Measurements from ENCODE around the gene CFAP46. TPM values are rescaled to one million over a fixed set of nuclear protein-coding genes. Genes with fewer than 3 reads are reported as not detected.

CFAP46 gene
- total RNA-seq, 1 donor from 2014 or later = 1.3 TPM

- no peak overlapping the region for H3K4me3 Mint-ChIP-seq (ENCODE audit: unreplicated experiment)
- H3K27me3 Mint-ChIP-seq (ENCODE audit: low read depth, unreplicated experiment) = peaks cover 52% of the 10 kb centered on the region
- no peaks in the 10 kb centered on the region for H3K4me1 ChIP-seq (ENCODE audit: insufficient read depth, low read length)
- no peaks in the 10 kb centered on the region for H3K9me3 ChIP-seq (ENCODE audit: insufficient read depth, low read depth, low read length)
- TF ChIP-seq EZH2 (IDR thresholded peaks at IDR 0.05; ENCODE audit: insufficient read depth, low read length) (no peak), CTCF (IDR thresholded peaks at IDR 0.05; ENCODE audit: insufficient read depth, low read depth, low read length) (no peak)
- no peaks in the 10 kb centered on the region for H3K79me2 ChIP-seq (ENCODE audit: insufficient read depth, low read length)
- no peak for FAIRE-seq
- H3K27ac ChIP-seq (ENCODE audit: low read depth, low read length) = no peak overlapping the region
- no peak overlapping the region for H3K27ac Mint-ChIP-seq (ENCODE audit: unreplicated experiment)
- peaks cover 4% of the 10 kb centered on the region for H3K27me3 ChIP-seq (ENCODE audit: insufficient read depth, low read length)
- H4K20me1 ChIP-seq (ENCODE audit: insufficient read depth, low read length) = no peaks in the 10 kb centered on the region
- H3K9me3 Mint-ChIP-seq (ENCODE audit: unreplicated experiment) = no peaks in the 10 kb centered on the region
- H3K36me3 Mint-ChIP-seq (ENCODE audit: low read depth, unreplicated experiment) = no peaks in the 10 kb centered on the region
- H3K36me3 ChIP-seq (ENCODE audit: insufficient read depth, low read length) = no peaks in the 10 kb centered on the region
- no peak overlapping the region for H3K4me3 ChIP-seq (ENCODE audit: insufficient read depth, low read depth, low read length)
- DNase-seq (ENCODE audit: low read depth) = no peak
- H3K4me1 Mint-ChIP-seq (ENCODE audit: low read depth, unreplicated experiment) = no peaks in the 10 kb centered on the region
- H2AFZ ChIP-seq (ENCODE audit: low read depth, low read length) = no peak overlapping the region
- no peak overlapping the region for H3K9ac ChIP-seq (ENCODE audit: low read length)
- H3K4me2 ChIP-seq (ENCODE audit: low read length) = no peak overlapping the region
Observed at GRCh38 chr10:132882069-132882951, 60.1 kb downstream of the CFAP46 start.

DNA sequence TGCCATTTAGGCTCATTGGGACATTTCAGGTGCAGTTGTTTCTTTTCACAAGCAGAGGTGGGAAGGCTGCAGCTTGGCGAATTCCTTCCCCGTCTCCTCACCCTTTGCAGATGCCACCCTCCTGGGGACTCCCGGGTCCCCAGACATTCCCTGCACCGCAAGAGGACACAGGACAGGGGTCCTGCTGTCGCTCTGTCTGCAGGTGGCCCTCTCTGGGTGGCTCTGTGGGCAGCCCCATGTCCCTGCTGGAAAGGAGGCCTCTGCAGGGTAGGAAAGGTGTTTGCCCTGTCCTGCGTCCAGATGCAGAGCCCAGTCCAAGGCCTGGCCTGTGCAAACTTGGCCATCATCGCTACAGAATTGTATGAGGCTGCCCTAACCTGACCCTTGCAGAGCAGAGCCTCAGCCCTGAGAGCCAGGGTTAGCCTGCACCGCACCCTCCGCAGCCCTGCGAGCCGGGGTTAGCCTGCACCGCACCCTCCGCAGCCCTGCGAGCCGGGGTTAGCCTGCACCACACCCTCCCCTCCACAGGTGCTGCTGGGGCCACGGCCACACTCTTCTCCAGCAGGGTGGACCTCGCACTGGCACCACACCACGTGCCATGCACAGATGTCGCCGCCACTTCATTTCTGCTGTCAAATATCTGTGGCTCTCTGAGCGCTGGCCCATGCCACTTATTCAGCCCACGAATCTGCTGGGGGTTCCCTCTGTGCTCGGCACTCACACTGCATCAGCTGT, 61.0 kb downstream of the CFAP46 start:
- Histone ChIP-seq H3K4me3 (ENCODE audit: insufficient read depth, low read depth, low read length) (no peak overlapping the region), H3K9ac (ENCODE audit: low read length) (no peak overlapping the region), H3K4me1 (ENCODE audit: insufficient read depth, low read length) (no peaks in the 10 kb centered on the region), H3K79me2 (ENCODE audit: insufficient read depth, low read length) (no peaks in the 10 kb centered on the region), H3K27ac (ENCODE audit: low read depth, low read length) (no peak overlapping the region), H2AFZ (ENCODE audit: low read depth, low read length) (no peak overlapping the region), H3K36me3 (ENCODE audit: insufficient read depth, low read length) (no peaks in the 10 kb centered on the region), H3K4me2 (ENCODE audit: low read length) (no peak overlapping the region), H3K9me3 (ENCODE audit: insufficient read depth, low read depth, low read length) (no peaks in the 10 kb centered on the region), H3K27me3 (ENCODE audit: insufficient read depth, low read length) (peaks cover 4% of the 10 kb centered on the region), H4K20me1 (ENCODE audit: insufficient read depth, low read length) (no peaks in the 10 kb centered on the region)
- no peaks in the 10 kb centered on the region for H3K36me3 Mint-ChIP-seq (ENCODE audit: low read depth, unreplicated experiment)
- DNase-seq (ENCODE audit: low read depth) = no peak
- H3K27me3 Mint-ChIP-seq (ENCODE audit: low read depth, unreplicated experiment) = peaks cover 51% of the 10 kb centered on the region
- H3K27ac Mint-ChIP-seq (ENCODE audit: unreplicated experiment) = no peak overlapping the region
- H3K9me3 Mint-ChIP-seq (ENCODE audit: unreplicated experiment) = peaks cover 2% of the 10 kb centered on the region
- no peak for FAIRE-seq
- no peaks in the 10 kb centered on the region for H3K4me1 Mint-ChIP-seq (ENCODE audit: low read depth, unreplicated experiment)
- H3K4me3 Mint-ChIP-seq (ENCODE audit: unreplicated experiment) = no peak overlapping the region
- TF ChIP-seq EZH2 (IDR thresholded peaks at IDR 0.05; ENCODE audit: insufficient read depth, low read length) (no peak), CTCF (IDR thresholded peaks at IDR 0.05; ENCODE audit: insufficient read depth, low read depth, low read length) (no peak)

Data from astrocyte (in vitro differentiated cells and primary cell).